ENCODE results near the gene SLC27A2. TPM values are rescaled to one million over a fixed set of nuclear protein-coding genes. Genes with fewer than 3 reads are reported as not detected.

The SLC27A2 gene
- total RNA-seq, 1 experiment from 2014 or later = 0.77 TPM

DNA sequence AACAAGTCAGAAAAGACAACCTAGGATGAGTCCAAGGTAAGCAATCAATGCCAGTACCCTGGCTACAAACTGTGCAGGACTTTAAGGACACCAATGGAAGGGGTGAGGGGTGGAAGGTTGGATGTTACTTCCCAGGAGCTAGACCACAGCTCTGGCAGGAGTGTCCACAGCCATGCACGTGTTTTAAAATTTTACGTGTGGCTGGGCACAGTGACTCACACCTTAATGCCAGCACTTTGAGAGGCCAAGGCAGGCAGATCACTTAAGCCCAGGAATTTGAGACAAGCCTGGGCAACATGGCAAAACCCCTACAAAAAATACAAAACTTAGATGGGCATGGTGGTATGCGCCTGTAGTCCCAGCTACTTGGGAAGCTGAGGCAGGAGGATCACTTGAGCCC is 98.3 kb downstream of the SLC27A2 start:
- ChIA-PET POLR2A (ENCODE audit: low non-redundant PET) (no interaction called here), CTCF (no interaction called here)
- no peaks in the 10 kb centered on the region for H3K9me3 ChIP-seq (ENCODE audit: low read depth, low read length, poor library complexity, severe bottlenecking)
- intact Hi-C loops (cut with micrococcal nuclease; ENCODE audit: unreplicated experiment) = no loop called here
- TF ChIP-seq, protein P1, sequence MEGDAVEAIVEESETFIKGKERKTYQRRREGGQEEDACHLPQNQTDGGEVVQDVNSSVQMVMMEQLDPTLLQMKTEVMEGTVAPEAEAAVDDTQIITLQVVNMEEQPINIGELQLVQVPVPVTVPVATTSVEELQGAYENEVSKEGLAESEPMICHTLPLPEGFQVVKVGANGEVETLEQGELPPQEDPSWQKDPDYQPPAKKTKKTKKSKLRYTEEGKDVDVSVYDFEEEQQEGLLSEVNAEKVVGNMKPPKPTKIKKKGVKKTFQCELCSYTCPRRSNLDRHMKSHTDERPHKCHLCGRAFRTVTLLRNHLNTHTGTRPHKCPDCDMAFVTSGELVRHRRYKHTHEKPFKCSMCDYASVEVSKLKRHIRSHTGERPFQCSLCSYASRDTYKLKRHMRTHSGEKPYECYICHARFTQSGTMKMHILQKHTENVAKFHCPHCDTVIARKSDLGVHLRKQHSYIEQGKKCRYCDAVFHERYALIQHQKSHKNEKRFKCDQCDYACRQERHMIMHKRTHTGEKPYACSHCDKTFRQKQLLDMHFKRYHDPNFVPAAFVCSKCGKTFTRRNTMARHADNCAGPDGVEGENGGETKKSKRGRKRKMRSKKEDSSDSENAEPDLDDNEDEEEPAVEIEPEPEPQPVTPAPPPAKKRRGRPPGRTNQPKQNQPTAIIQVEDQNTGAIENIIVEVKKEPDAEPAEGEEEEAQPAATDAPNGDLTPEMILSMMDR (conservative IDR thresholded peaks at IDR 0.05; ENCODE audit: low read depth, low read length) = no peak
- no peak for TF ChIP-seq EZH2 (IDR thresholded peaks at IDR 0.05; ENCODE audit: borderline replicate concordance, low read depth, low read length, poor library complexity, severe bottlenecking)
- H3K27me3 ChIP-seq (replicated peaks; ENCODE audit: insufficient read depth, low read depth, low read length, poor library complexity) = no peaks in the 10 kb centered on the region
- no peaks in the 10 kb centered on the region for H3K4me1 ChIP-seq (ENCODE audit: insufficient read depth, low read length, poor library complexity, severe bottlenecking)
- H3K4me3 ChIP-seq (ENCODE audit: low read depth, low read length, poor library complexity, severe bottlenecking) = no peak overlapping the region
- no peaks in the 10 kb centered on the region for H3K36me3 ChIP-seq (ENCODE audit: insufficient read depth, low read length, poor library complexity, severe bottlenecking)
- no peak overlapping the region for H3K27ac ChIP-seq (ENCODE audit: low read depth, low read length, poor library complexity, severe bottlenecking)
- no peak for DNase-seq (ENCODE audit: low spot score)
- BruUV-seq (replicated peaks) = no TSS peak

GRCh38 chr15:50281427-50281826 is 99.4 kb downstream of the SLC27A2 start:
- Histone ChIP-seq H3K4me1 (ENCODE audit: insufficient read depth, low read length, poor library complexity, severe bottlenecking) (no peaks in the 10 kb centered on the region), H3K4me3 (ENCODE audit: low read depth, low read length, poor library complexity, severe bottlenecking) (no peak overlapping the region), H3K9me3 (ENCODE audit: low read depth, low read length, poor library complexity, severe bottlenecking) (no peaks in the 10 kb centered on the region), H3K27me3 (replicated peaks; ENCODE audit: insufficient read depth, low read depth, low read length, poor library complexity) (no peaks in the 10 kb centered on the region), H3K27ac (ENCODE audit: low read depth, low read length, poor library complexity, severe bottlenecking) (no peak overlapping the region), H3K36me3 (ENCODE audit: insufficient read depth, low read length, poor library complexity, severe bottlenecking) (no peaks in the 10 kb centered on the region)
- intact Hi-C loops (cut with micrococcal nuclease; ENCODE audit: unreplicated experiment) = no loop called here
- no peak for DNase-seq (ENCODE audit: low spot score)
- POLR2A ChIA-PET (ENCODE audit: low non-redundant PET) = no interaction called here
- CTCF ChIA-PET = no interaction called here
- no peak for TF ChIP-seq EZH2 (IDR thresholded peaks at IDR 0.05; ENCODE audit: borderline replicate concordance, low read depth, low read length, poor library complexity, severe bottlenecking)
- TF ChIP-seq, protein P1 (conservative IDR thresholded peaks at IDR 0.05; ENCODE audit: low read depth, low read length) = no peak
- BruUV-seq (replicated peaks) = no TSS peak

Other genes starting within 250 kb of the SLC27A2 start
- gene ATP8B4, start 63.0 kb upstream of the SLC27A2 start, total RNA-seq (2021) = 0.30 and 0.66 TPM in 2 replicates
- not detected in 2 replicates for gene HDC, start 83.5 kb downstream of the SLC27A2 start, total RNA-seq (2021)
- gene GABPB1, start 173.0 kb downstream of the SLC27A2 start, total RNA-seq (2021) = 35.3 and 40.0 TPM in 2 replicates
- 48.5 and 58.4 TPM in 2 replicates for gene USP8, start 242.2 kb downstream of the SLC27A2 start, total RNA-seq (2021)